ENCODE data around the gene AXDND1. TPM values are rescaled to one million over a fixed set of nuclear protein-coding genes. Genes with fewer than 3 reads are reported as not detected.

AXDND1 gene
- total RNA-seq, 1 donor from 2014 or later = 0.50 TPM

DNA sequence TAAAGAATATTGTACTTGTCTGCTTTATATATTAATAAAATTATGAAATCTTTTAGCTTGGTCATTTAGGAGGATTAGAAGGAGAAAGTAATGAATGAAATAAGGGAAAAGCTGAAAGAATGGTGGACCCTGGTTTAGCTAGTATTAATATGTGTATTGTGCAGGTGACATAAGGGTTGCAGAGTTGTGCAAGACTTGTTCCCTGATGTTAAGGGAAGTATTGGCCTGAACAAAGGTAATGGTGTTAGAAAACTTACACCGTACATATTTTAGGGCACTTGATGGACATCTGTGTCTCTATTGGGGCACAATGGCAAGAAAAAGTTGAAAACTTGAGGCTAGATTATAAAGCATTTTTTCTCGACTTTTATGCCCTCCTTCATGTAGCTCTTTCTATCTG is 39.9 kb upstream of the AXDND1 start:
- Histone ChIP-seq H3K27me3 (ENCODE audit: control insufficient read depth, insufficient read depth, low read length) (no peaks in the 10 kb centered on the region), H3K36me3 (ENCODE audit: control insufficient read depth, insufficient read depth, low read length) (peaks cover 1% of the 10 kb centered on the region), H3K4me3 (ENCODE audit: low read depth, low read length) (no peak overlapping the region)
- DNase-seq (ENCODE audit: low read depth) = no peak
- TF ChIP-seq CTCF (IDR thresholded peaks at IDR 0.05; ENCODE audit: insufficient read depth, low read length, poor library complexity, severe bottlenecking) = no peak

GRCh38 chr1:179326746-179327145 is 39.0 kb upstream of the AXDND1 start:
- H3K36me3 ChIP-seq (ENCODE audit: control insufficient read depth, insufficient read depth, low read length) = no peaks in the 10 kb centered on the region
- no peaks in the 10 kb centered on the region for H3K27me3 ChIP-seq (ENCODE audit: control insufficient read depth, insufficient read depth, low read length)
- H3K4me3 ChIP-seq (ENCODE audit: low read depth, low read length) = no peak overlapping the region
- no peak for DNase-seq (ENCODE audit: low read depth)
- TF ChIP-seq CTCF (IDR thresholded peaks at IDR 0.05; ENCODE audit: insufficient read depth, low read length, poor library complexity, severe bottlenecking) = no peak

DNA sequence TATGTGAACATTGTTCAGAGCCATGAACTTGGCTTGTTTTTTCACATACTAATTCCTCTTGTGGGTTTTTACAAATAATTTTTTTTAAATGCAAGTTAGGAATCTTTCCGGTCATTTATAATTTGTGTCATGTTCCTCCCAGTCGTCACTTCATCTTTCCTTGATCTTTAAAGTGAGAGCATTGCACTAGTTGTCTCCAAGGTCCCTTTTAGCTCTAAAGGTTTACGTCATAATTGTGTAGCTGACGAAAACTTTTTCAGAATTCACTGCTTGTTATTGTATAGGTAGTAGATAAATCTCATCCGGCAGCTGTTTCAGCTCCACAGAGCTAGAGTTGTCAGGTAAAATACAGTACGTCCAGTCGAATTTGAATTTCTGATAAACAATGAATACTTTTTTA is 38.6 kb upstream of the AXDND1 start:
- H3K36me3 ChIP-seq (ENCODE audit: control insufficient read depth, insufficient read depth, low read length) = no peaks in the 10 kb centered on the region
- H3K4me3 ChIP-seq (ENCODE audit: low read depth, low read length) = no peak overlapping the region

DNA sequence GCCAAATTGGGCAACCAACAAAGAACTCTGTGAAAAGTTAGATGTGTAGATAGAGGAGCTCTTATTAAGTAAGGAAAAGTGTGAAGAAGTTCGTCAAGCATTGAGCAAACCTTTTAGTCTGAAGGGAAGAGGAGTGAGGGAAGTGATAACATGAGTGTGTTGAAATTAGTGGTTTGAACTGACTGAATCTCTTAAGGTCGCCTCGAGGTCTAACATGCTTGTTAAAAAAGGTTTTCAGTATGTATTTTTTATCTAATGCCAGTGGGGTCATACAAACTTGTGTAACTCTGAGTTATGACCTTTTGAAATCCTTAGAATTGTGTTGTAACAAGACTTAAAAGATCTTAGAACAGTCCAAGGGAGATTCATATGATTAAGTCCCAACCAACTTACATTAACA is 38.1 kb upstream of the AXDND1 start:
- no peak for DNase-seq (ENCODE audit: low read depth)
- Histone ChIP-seq H3K27me3 (ENCODE audit: control insufficient read depth, insufficient read depth, low read length) (no peaks in the 10 kb centered on the region), H3K4me3 (ENCODE audit: low read depth, low read length) (no peak overlapping the region), H3K36me3 (ENCODE audit: control insufficient read depth, insufficient read depth, low read length) (no peaks in the 10 kb centered on the region)
- no peak for TF ChIP-seq CTCF (IDR thresholded peaks at IDR 0.05; ENCODE audit: insufficient read depth, low read length, poor library complexity, severe bottlenecking)

More for the DNA sequence above, 38.6 kb upstream of the AXDND1 start:
- no peak for TF ChIP-seq CTCF (IDR thresholded peaks at IDR 0.05; ENCODE audit: insufficient read depth, low read length, poor library complexity, severe bottlenecking)
- H3K27me3 ChIP-seq (ENCODE audit: control insufficient read depth, insufficient read depth, low read length) = no peaks in the 10 kb centered on the region
- no peak for DNase-seq (ENCODE audit: low read depth)

- no peak for DNase-seq (ENCODE audit: low read depth)
- TF ChIP-seq CTCF (IDR thresholded peaks at IDR 0.05; ENCODE audit: insufficient read depth, low read length, poor library complexity, severe bottlenecking) = no peak
- Histone ChIP-seq H3K4me3 (ENCODE audit: low read depth, low read length) (no peak overlapping the region), H3K27me3 (ENCODE audit: control insufficient read depth, insufficient read depth, low read length) (no peaks in the 10 kb centered on the region), H3K36me3 (ENCODE audit: control insufficient read depth, insufficient read depth, low read length) (no peaks in the 10 kb centered on the region)
These were observed 35.9 kb upstream of the AXDND1 start for GRCh38 chr1:179329862-179330261.

DNA sequence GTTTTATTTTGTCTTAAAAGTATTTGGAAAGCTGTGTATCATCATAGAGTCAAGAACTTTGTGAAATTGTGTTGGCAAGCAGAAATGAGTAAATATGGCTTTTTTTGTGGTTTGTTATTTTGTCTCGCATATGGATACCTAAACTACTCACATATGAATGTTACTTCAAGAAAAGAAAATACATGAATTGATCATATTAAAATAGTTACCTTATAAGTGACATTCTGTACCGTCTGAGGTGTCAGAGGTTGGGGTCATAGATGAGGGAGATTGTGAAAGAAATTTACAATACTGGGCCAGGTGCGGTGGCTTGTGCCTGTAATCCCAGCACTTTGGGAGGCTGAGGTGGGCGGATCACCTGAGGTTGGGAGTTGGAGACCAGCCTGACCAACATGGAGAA is 31.3 kb upstream of the AXDND1 start:
- TF ChIP-seq CTCF (IDR thresholded peaks at IDR 0.05; ENCODE audit: insufficient read depth, low read length, poor library complexity, severe bottlenecking) = no peak
- H3K36me3 ChIP-seq (ENCODE audit: control insufficient read depth, insufficient read depth, low read length) = no peaks in the 10 kb centered on the region
- no peak for DNase-seq (ENCODE audit: low read depth)
- no peak overlapping the region for H3K4me3 ChIP-seq (ENCODE audit: low read depth, low read length)
- no peaks in the 10 kb centered on the region for H3K27me3 ChIP-seq (ENCODE audit: control insufficient read depth, insufficient read depth, low read length)
